Measurements from ENCODE around the gene ZNF536.

The ZNF536 gene

DNA sequence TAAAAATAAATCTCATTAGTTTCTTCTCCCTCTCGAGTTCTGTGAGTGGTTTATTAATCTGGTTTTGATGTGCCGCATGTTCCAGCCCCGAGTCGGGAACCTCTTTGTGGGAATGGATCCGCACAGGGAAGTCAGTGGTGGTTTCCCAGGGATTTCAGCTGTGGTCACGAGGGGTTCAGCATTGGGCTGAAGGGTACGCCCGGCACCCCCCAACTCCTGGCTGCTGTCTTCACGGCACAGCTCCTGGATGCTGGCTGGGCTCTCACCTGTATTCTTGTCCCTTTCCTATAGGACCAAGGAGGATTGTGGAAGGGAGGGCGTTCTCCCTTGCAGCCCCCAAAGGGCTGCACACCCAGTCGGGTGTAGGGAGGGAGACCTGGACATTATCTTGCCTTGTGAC, 167.8 kb downstream of the ZNF536 start:
- no peak for DNase-seq

DNA sequence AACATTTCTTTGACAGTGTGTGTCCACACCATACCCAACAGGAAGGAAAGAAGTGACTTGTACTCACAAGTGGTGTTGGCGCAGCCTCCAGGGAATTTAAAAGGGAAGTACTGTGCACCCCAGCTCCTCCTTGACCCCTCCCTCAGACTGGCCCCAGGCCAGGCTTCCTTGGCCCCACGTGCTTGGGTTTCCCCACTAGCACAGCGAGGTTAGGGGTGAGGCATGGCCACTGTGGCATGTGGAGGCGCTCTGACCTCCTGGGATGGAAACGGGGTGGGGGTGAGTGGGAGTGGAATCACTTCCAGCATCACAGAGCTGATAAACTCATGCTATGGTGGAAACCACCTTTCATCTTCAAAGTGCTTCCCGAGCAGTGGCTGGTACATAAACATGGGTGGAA, 168.6 kb downstream of the ZNF536 start:
- no peak for DNase-seq

DNA sequence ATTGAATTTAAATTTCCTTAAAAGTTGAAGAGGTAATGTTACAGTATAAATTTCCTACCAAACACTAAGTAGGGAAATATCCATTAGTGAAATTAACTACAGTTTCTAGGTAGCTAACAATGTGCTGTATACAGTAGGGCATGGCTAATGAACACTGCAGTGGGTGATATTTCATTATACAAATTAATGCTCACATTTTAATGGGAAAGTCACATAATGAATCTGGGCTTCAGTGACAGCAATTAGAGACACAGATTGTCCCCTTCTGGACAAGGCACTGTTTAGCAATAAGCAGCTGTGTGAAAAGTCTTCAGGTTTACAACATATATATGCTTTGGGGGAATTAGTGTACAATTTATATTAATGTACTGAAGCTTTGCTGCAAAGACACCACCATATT, 169.4 kb downstream of the ZNF536 start:
- no peak for DNase-seq

DNA sequence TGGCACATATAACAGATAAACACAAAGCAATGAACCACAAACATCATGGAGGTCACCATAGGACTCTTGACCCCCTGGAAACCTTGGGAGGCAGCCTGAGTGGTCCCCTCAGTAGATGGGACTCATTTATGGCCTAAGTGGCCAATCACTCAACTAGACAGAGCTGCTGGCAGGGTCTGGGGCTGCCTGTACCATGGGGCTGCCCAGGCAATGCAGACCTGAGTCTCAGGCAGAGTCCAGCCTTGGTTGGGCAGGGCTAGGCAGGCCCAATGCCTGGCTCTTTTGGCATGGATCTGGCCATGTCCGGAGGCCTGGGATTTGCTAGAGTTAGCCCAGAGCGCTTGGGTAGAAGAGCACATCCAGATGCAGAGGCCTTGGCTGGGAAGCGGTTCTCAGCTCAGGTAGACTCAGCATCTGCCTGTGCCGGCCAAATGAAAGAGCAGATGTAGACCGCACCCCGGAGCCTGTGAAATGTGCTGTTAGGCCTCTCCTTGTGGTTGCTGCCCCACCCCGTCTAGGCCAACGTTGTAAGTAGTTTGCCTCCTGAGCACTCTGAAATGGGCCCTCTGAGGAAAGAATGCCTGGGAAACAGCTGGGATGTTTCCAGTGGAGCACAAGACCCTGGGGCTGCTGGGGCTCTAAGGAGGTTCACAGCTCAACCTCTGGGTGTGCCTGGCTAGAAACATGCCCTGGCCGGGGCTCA, 171.2 kb downstream of the ZNF536 start:
- DNase-seq, result no peak

DNA sequence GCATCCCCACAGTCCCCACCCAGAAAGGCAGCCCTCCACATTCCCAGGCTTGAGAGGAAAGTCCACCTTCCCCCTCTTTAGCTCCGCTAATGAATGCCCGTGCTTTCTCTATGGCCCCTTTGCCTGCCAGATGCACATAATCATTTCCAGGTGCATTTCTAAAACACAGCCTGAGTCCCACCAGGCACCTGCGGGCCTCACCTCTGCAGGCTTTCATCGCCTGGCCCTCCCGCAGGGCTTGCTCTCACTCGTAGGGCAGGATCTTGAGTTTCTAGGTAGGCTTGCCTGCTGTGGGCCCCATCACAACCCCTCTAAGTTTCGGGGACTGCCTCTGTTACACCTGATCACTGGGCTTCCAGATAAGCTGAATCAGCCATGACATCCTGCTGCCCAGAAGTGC, 173.6 kb downstream of the ZNF536 start:
- DNase-seq, result no peak

DNA sequence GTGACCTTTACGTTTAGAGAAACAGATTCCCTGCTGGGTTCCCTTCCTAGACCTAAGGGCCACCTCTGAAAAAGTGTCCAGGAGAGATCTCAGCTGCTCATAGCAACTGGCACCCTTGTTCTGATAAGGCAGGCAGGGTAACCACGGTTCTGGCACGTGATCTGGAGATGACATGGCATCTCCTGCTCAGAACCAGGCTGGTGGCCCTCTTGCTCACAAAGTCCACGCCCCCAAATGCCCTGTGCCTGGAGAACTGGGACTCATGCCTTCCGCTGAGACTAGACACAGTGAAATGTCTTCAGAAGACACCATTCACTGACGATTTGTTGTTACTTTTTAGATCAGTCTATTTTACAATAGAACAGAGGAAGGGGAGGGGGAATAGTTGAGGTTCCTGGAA, 174.1 kb downstream of the ZNF536 start:
- DNase-seq, result no peak

DNA sequence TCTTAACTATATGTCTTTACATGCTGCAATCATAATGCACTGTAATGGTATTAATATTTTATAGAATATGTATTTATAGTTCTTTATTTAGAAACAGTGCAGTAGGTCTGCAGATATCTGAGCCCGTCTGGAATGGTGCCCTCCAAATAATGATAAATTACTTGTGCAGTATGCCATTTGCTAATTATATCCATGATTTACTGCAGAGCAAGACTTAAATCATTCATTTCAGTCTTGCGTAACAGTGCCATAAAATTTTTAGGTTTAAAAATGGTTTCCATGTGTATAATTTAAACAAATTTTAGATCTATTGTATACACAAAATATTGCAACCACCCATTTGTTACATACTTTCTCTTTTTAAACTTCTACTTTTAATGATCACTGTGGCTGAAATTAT, 175.1 kb downstream of the ZNF536 start:
- DNase-seq, result no peak

DNA sequence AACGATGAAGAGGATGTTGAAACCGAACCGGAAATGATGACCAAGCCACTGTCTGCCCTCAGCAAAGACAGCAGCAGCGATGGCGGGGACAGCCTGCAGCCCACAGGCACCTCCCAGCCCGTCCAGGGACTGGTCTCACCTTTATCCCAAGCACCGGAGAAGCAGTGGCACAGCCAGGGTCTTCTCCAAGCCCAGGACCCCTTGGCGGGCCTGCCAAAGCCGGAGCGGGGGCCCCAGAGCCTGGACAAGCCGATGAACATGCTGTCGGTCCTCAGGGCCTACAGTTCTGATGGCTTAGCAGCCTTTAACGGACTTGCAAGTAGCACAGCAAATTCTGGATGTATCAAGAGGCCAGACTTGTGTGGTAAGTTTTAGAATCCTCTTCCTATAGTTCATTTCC, 177.0 kb downstream of the ZNF536 start:
- no peak for DNase-seq

DNA sequence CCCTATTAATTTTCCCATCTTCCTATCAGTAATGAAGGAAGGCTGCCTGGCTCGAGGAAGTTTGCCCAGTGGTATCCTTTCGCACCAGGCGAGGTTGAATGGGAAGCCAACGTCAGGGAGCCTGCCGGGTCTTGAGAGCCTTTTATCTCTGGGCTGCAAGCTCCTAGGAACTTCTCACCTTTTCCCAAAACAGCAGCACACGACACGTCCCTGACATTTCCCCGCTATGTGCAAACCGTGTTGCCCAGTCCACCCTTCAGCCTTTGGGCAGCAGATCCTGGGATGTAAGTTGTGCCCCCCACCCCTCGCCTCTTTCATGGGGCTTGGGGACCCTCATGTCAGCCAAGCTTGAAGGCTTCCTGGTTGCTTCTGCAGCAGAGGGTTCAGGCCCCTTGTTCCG, 179.1 kb downstream of the ZNF536 start:
- DNase-seq, result no peak

DNA sequence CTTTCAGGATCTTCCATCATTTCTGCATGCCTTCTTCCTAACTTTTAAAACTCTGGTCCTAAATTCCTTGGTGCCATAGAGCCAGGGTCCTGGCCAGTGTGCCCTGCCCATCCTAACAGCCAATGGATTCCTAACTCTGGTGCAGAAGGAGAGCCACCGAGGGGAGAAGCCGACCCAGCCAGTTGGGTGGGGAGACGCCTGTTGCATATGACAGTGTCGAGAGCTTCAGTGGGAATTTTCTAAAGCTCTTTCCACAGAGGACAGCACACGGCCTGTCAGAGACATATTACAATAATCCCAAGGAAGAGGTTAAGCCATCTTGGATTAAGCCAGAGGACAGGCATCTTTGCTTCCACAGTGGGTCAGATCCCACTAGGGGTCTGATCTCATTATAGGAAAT, 180.4 kb downstream of the ZNF536 start:
- DNase-seq, result no peak

DNA sequence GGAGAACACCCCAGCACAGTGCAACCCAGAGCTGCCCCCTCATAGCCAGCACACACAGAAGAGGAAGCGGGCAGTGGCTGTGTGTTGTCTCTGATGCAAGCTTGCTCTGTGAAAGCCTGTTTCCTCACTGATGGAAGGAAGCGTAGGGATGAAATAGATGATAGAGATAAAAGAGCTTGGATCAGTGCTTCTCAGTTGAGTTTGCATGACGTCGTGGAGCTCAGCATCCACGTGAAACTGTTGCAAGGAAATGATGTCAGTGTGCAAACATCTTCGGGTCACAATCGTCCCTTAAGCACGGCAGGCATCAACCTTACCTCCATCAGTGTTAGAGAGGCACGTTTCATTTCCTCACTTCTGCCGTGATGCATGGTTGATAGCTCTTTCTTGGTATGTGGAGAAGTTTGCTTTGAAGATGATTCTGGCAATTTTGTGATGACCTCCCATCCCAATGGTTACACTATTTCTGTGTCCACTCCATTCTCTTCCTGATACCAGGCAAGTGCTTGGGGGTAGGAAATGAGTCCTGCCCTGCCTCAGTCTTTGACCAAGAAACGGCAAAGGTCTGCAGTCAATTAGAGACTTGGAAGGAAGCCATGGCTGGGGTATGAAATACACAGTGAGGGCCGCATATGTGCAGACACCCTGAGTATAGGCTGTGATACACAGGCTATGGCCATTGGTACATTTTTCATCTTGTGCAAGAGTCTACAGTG, 183.0 kb downstream of the ZNF536 start:
- no peak for DNase-seq

DNA sequence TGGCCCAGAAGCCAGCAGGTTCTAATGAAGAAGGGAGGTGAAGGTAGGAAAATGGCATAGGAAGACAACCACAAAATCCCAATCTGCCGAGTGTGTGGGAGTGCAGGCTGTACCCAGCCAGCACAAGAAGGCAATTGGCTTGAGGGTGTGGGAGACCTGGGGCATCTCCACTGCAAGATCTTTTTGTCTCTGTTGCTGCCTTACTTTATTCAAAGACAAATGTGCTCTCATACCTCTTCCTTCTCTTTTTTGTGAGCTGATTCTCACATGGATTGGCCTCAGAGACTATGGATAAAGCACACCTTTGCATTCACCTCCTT, 183.6 kb downstream of the ZNF536 start:
- no peak for DNase-seq

DNA sequence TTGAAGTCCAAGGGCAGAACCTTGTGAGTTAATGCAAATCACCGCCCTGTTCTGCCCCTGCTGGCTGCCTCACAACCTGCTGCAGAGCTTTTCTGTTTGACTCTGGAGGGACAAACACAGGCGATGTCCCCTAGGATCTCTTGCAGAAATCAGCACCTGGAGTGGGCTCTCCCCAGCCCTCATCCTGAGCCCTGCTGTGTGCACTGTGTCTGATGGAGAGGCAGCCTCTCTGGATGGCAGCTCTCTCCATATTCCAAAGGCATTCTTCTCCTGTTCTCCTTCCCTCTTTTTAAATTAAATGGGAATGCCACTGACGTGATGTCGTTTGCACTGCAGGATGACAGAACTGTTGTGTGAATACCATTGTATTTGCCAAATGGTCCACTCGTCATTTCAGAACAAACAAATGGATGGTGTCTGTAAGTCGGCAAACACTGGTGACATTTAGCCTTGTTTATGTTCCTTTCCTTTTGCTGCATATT, 184.1 kb downstream of the ZNF536 start:
- DNase-seq, result no peak

DNA sequence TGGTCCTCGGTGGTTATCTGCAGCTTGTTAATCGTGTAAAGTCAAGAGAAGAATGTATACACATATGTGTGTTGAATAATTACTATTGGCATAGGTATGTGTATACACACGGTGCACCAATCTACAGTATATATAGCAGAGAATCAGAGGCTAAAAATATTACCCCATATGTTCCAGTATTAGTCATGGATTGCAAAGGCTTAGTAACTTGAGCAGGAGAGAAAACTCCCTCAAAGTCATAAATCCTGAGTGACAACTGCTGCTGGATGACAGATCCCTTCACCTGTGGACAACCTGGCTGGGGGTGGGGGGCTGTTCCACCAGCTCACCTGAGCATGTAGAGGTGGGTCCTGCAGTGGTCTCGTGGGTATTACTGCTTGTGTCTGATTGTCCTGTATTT, 185.0 kb downstream of the ZNF536 start:
- no peak for DNase-seq

DNA sequence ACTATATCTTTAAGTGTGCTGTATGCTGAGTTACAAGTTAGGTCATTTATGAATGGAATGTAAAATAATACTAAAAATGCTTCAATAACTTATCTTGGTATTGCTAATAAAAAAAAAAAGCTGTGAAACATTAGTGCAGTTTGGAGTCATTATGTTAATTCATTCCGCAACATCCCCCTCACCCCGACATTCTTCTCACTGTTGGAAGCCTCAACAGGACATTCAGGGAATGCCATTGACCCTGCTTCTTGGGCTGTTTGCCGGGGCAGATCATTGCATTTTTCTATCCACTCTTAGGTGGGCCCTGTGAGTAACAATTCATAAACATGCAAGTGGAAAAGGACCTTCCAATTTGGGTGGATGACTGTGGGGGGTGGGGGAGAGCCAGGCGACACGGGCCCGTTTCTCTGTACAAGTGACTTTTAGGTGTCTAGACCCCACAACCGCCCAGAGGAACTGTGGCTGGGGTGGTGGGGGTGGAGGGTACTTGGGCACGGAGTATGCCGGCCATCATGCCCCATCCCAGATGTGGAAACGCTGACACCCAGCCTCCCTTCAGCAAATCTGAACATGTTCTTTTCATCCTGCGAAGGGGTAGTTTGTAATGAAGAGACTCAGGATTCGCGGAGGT, 185.9 kb downstream of the ZNF536 start:
- DNase-seq, result no peak

DNA sequence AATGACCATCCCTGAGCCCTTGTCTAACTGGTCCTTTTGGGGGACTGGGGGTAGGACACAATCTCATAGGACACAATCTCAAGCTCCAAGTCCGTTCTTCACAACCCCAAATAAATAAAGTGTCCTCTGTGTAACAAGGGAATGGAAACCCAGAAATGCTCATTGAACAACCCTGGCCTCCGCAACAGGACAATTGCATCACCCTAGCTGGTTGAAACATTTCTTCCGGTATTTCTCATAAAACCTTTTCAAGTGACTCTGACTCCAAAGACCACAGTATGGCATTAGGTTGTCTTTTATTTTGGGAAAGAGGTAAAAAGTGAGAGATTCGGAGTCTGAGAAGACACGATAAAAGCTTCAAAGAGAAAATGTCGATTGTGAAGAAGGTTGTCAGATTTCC, 186.6 kb downstream of the ZNF536 start:
- DNase-seq, result no peak

DNA sequence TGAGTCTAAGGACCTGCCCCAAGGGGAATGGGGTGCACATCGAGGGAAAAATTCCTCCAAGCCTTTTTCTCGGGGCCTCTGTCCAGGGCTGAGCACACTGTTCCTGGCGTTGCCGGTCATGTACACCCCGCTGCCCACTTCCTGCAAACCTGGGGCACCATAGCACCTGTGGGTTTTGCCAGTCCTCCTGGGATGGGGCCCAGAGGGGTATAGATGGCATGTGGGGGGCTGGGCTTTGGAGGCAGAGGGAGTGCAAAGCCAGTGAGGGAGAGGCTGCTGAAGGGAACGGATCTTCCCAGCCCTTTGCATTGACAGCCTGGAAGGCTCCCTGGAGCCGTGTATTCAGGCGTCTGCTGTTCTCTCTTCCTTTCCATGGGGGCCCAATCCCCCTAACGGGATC, 187.3 kb downstream of the ZNF536 start:
- no peak for DNase-seq

DNA sequence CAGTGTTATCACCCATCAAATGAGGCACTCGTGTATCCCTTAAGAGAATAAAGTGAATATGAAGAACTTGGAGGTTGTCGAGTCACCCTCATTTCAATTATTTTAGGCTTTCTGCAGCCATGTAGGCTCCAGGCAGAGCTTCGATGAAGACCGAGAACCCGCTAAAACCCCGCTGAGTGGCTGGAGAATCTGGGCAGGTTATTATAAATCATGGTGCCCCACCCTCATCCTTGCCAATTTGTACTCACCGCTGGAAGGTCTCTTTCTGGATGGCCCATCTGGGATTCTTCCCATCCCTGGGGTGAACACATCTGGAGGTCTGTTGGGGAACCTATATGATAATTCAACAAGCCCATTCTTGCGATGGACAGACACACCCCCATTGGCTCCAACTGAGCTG, 190.8 kb downstream of the ZNF536 start:
- no peak for DNase-seq

DNA sequence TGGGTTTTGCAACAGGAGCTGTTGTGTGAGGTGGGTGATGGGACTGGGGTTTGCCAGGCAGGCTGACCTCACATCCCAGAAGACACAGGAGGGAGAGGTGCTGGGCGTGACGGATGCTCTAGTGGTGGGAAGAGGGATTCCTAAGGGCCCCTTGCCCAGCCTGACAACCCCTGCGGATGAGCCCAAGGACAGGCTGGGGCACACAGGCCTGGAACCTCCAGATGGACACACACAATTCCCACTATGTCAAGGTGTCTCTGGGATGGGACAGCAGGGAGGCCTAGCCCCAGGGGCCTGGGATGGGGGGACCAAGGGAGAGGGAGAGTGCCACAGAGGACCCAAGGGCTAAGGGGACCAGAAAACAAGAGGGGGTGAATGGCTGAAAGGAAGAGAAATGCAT, 191.5 kb downstream of the ZNF536 start:
- no peak for DNase-seq

DNA sequence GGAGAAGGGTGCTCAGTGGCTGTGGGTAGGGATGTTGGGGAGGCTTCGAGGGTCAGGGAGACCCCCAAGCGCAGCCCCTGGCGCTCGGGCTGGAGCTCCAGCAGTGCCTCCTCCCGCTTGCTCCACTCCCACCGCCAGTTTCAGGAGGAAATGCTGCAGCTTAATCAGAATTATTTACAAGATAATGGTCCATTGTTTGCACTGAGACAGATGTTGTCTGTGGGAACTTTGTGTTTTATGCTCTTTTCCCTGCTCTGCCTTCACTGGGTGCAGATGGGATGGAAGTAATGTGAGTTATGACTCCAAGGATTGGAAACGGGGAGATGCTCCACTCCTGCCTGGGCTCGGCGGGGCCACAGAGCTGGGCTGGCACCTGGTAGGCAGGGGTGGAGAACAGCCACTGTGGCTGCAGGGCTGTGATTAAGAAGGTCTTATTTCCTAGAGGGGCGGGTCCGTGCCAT, 192.4 kb downstream of the ZNF536 start:
- no peak for DNase-seq

DNA sequence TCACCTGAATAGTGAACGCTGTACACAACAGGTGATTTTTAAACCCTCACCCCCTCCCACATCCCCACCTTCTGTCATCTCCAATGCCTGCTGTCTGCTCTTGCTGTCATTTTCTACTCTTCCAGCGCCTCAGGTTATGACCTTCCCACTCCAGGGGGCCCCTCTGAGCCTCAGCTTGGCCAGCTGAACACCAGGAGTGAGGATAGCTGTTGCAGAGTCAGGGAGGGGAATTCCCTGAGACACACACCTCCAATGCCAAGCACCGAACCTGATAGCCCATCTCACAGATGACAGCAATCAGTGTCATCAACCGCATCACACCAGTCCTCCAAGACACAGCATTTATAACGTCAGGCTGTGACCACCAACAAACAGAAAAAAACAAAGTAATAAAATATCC, 193.5 kb downstream of the ZNF536 start:
- no peak for DNase-seq

DNA sequence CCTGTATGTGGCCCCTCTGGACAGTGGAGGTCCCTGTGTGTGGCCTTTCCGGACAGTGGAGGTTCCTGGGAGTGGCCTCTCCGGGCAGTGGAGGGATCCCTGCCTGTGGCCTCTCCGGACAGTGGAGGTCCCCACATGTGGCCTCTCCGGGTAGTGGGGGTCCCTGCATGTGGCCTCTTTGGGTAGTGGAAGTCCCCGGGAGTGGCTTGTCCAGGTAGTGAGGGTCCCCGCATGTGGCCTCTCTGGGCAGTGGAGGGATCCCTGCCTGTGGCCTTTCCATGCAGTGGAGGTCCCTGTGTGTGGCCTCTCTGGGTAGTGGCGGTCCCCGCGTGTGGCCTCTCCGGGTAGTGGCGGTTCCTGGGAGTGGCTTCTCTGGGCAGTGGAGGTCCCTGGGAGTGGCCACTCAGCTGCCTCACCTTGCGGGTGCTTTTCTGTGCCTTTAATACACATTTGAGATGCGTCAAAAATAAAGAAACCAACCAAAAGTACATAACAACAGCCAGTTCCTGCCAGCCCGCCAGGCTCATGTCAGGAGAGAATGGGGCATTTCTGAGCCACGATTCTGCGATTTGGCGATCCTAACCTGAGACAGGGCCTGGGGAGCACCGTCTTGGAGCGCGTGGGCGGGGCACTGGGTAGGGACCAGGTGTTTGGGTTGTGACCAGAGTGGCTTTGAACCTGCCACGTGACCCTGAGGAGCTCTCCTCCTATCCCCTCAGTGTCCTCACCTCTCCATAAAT, 194.7 kb downstream of the ZNF536 start:
- DNase-seq, result no peak

DNA sequence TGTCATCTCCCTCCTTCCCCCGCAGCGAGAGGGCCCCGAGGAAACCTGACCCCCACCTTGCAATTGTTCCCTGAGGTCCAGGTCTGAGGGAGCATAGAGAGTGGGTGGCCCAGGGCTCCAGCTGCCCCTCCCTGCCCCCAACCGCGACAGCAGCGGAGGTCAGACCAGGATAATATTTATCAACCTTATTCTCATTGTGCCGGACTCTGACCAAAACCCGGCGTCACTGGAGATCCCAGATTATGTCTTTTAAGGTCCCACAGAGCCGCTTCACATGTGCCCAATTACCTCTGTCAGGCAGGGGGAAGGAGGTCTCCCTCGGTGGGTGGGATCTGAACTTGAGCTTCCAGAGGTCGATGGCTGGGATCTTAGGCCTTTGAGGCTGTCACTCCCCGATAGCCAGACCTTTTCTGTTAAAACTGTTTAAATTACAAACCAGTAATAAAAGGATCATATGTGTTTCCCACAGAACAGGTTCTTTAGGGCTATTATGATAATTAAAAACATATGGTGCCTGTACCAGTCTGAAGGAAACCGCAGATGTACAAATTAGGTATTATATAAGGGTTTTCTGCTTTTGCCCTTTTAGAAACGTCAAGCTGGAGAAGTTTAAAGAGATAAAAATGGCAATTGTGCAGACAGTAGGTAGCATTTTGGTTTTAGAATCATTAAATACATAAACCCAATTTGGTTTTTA, 195.5 kb downstream of the ZNF536 start:
- no peak for DNase-seq

Data from DMS79 treated with DMSO at 0.1 percent for 48 hours (cell line).